GM21737 (cell line): Measurements from ENCODE around the gene RPH3AL.

Source experiments
- ATAC-seq: cut with Tn5 transposase; IDR thresholded peaks from one replicate; pipeline ENCODE4 v1.9.1; 2021; ENCODE audit warnings: mild to moderate bottlenecking, moderate library complexity; ENCODE audit not compliant: unreplicated experiment

Gene RPH3AL

GRCh38 chr17:337022-337420, 15.6 kb downstream of the RPH3AL start:
- no peak for ATAC-seq

GRCh38 chr17:336110-337021, 16.2 kb downstream of the RPH3AL start:
- ATAC-seq = no peak

- no peak for ATAC-seq
These were observed 16.9 kb downstream of the RPH3AL start for GRCh38 chr17:335691-336090.

GRCh38 chr17:334974-335481, 17.6 kb downstream of the RPH3AL start:
- no peak for ATAC-seq

- ATAC-seq = no peak
These were observed 18.8 kb downstream of the RPH3AL start for GRCh38 chr17:333626-334396.

- no peak for ATAC-seq
These were observed 19.9 kb downstream of the RPH3AL start for GRCh38 chr17:332558-333322.

GRCh38 chr17:332023-332422, 20.6 kb downstream of the RPH3AL start:
- ATAC-seq = no peak

GRCh38 chr17:330993-331701, 21.5 kb downstream of the RPH3AL start:
- no peak for ATAC-seq

GRCh38 chr17:329784-330420, 22.7 kb downstream of the RPH3AL start:
- no peak for ATAC-seq

GRCh38 chr17:327971-328370, 24.6 kb downstream of the RPH3AL start:
- ATAC-seq = no peak

- ATAC-seq = no peak
These were observed 25.3 kb downstream of the RPH3AL start for GRCh38 chr17:327296-327695.

GRCh38 chr17:326010-326621, 26.5 kb downstream of the RPH3AL start:
- no peak for ATAC-seq

GRCh38 chr17:325270-326009, 27.2 kb downstream of the RPH3AL start:
- no peak for ATAC-seq

GRCh38 chr17:323721-324571, 28.7 kb downstream of the RPH3AL start:
- no peak for ATAC-seq

GRCh38 chr17:323181-323580, 29.4 kb downstream of the RPH3AL start:
- no peak for ATAC-seq

- ATAC-seq = no peak
These were observed 30.4 kb downstream of the RPH3AL start for GRCh38 chr17:322006-322780.

GRCh38 chr17:321386-321941, 31.1 kb downstream of the RPH3AL start:
- ATAC-seq = no peak
